ENCODE results near the gene GLUD2. TPM values are rescaled to one million over a fixed set of nuclear protein-coding genes. Genes with fewer than 3 reads are reported as not detected.

The GLUD2 gene
- total and polyA plus RNA-seq, 11 donors, result 0.37 to 2.1 (median 1.2) TPM

- TF ChIP-seq CTCF (IDR thresholded peaks at IDR 0.05) (no peak), POLR2A (IDR thresholded peaks at IDR 0.05) (no peak)
- no peaks in the 10 kb centered on the region for H3K27me3 ChIP-seq
- no peak for DNase-seq
- H3K4me1 ChIP-seq, result peaks cover 0 to 17% (median 0%) of the 10 kb centered on the region in 12 donors
- ATAC-seq, result no peak
- H3K9me3 ChIP-seq, result peaks cover 0 to 3% (median 0%) of the 10 kb centered on the region in 12 donors
- 39 to 48% (median 45%) methylated on average over 3 of the region's 3 CpGs for WGBS, 4 donors
- intact Hi-C loops (cut with DNase I), result no loop called here
- H3K27ac ChIP-seq, result no peak overlapping the region
- H3K36me3 ChIP-seq, result no peaks in the 10 kb centered on the region
- no peak overlapping the region for H3K4me3 ChIP-seq
Observed at GRCh38 chrX:121009764-121010163, 37.6 kb upstream of the GLUD2 start.

GRCh38 chrX:121010218-121010617 lies 37.2 kb upstream of the GLUD2 start:
- ATAC-seq, result peak in 1 of 4 donors; percentile 53
- intact Hi-C loops (cut with DNase I), result no loop called here
- H3K9me3 ChIP-seq, result peaks cover 0 to 5% (median 0%) of the 10 kb centered on the region in 12 donors
- DNase-seq, result no peak
- TF ChIP-seq CTCF (IDR thresholded peaks at IDR 0.05) (no peak), POLR2A (IDR thresholded peaks at IDR 0.05) (no peak)
- H3K4me3 ChIP-seq, result no peak overlapping the region
- 25 to 37% (median 35%) methylated on average over 4 of the region's 4 CpGs for WGBS, 4 donors
- H3K27me3 ChIP-seq, result no peaks in the 10 kb centered on the region
- no peak overlapping the region for H3K27ac ChIP-seq
- peaks cover 0 to 17% (median 0%) of the 10 kb centered on the region in 12 donors for H3K4me1 ChIP-seq
- H3K36me3 ChIP-seq, result no peaks in the 10 kb centered on the region

- Histone ChIP-seq H3K4me3 (no peak overlapping the region), H3K9me3 (peaks cover 0 to 5% (median 0%) of the 10 kb centered on the region in 12 donors), H3K4me1 (peaks cover 0 to 17% (median 0%) of the 10 kb centered on the region in 12 donors), H3K36me3 (no peaks in the 10 kb centered on the region), H3K27ac (no peak overlapping the region), H3K27me3 (no peaks in the 10 kb centered on the region)
- WGBS, 4 donors, result 71 to 74% (median 72%) methylated on average over 7 of the region's 7 CpGs
- no peak for DNase-seq
- intact Hi-C loops (cut with DNase I), result no loop called here
- ATAC-seq, result no peak
- TF ChIP-seq POLR2A (IDR thresholded peaks at IDR 0.05) (no peak), CTCF (IDR thresholded peaks at IDR 0.05) (no peak)
Observed at GRCh38 chrX:121011254-121011653, 36.2 kb upstream of the GLUD2 start.

GRCh38 chrX:121013897-121014455 lies 33.4 kb upstream of the GLUD2 start:
- TF ChIP-seq CTCF (IDR thresholded peaks at IDR 0.05), result no peak
- TF ChIP-seq POLR2A (IDR thresholded peaks at IDR 0.05), result no peak
- ATAC-seq, result no peak
- Histone ChIP-seq H3K27me3 (no peaks in the 10 kb centered on the region), H3K4me3 (no peak overlapping the region), H3K36me3 (no peaks in the 10 kb centered on the region), H3K27ac (no peak overlapping the region), H3K9me3 (peaks cover 0 to 5% (median 0%) of the 10 kb centered on the region in 12 donors), H3K4me1 (peaks cover 0 to 17% (median 0%) of the 10 kb centered on the region in 12 donors)
- DNase-seq, result no peak
- intact Hi-C loops (cut with DNase I), result no loop called here
